Mucosa of stomach (tissue), 1 donor: ENCODE measurements around the gene EFNA5.

Source experiments
- H3K27me3 ChIP-seq: one replicate; pipeline ENCODE4 v1.7.0; 2013; ENCODE audit warnings: mild to moderate bottlenecking, low read length; ENCODE audit not compliant: control insufficient read depth, insufficient read depth
- H3K36me3 ChIP-seq: one replicate; pipeline ENCODE4 v1.7.0; 2013; ENCODE audit warnings: low read length; ENCODE audit not compliant: control insufficient read depth, insufficient read depth
- H3K4me1 ChIP-seq: one replicate; pipeline ENCODE4 v1.7.0; 2013; ENCODE audit warnings: mild to moderate bottlenecking, low read length; ENCODE audit not compliant: control insufficient read depth, insufficient read depth
- H3K4me3 ChIP-seq: one replicate; pipeline ENCODE4 v1.7.0; 2013; ENCODE audit warnings: low read length
- H3K9ac ChIP-seq: one replicate; pipeline ENCODE4 v1.7.0; 2013; ENCODE audit warnings: mild to moderate bottlenecking, low read length, moderate library complexity
- H3K9me3 ChIP-seq: one replicate; pipeline ENCODE4 v1.7.0; 2013; ENCODE audit warnings: mild to moderate bottlenecking, low read length, moderate library complexity; ENCODE audit not compliant: control insufficient read depth
- donor health status: Pancreatic carcinoma.

The EFNA5 gene

GRCh38 chr5:107607196-107607595, 63.5 kb downstream of the EFNA5 start:
- H3K9ac ChIP-seq = no peak overlapping the region
- H3K4me3 ChIP-seq = no peak overlapping the region
- no peaks in the 10 kb centered on the region for H3K36me3 ChIP-seq
- H3K9me3 ChIP-seq = no peaks in the 10 kb centered on the region
- H3K27me3 ChIP-seq = no peaks in the 10 kb centered on the region
- peaks cover 14% of the 10 kb centered on the region for H3K4me1 ChIP-seq

GRCh38 chr5:107605596-107606125, 65.1 kb downstream of the EFNA5 start:
- no peak overlapping the region for H3K4me3 ChIP-seq

GRCh38 chr5:107604990-107605389, 65.7 kb downstream of the EFNA5 start:
- peaks cover 14% of the 10 kb centered on the region for H3K4me1 ChIP-seq
- H3K9ac ChIP-seq = no peak overlapping the region
- no peaks in the 10 kb centered on the region for H3K9me3 ChIP-seq
- H3K4me3 ChIP-seq = no peak overlapping the region
- H3K27me3 ChIP-seq = no peaks in the 10 kb centered on the region
- H3K36me3 ChIP-seq = no peaks in the 10 kb centered on the region

More at GRCh38 chr5:107605596-107606125, 65.1 kb downstream of the EFNA5 start:
- Histone ChIP-seq H3K9me3 (no peaks in the 10 kb centered on the region), H3K9ac (no peak overlapping the region), H3K27me3 (no peaks in the 10 kb centered on the region), H3K36me3 (no peaks in the 10 kb centered on the region), H3K4me1 (peaks cover 14% of the 10 kb centered on the region)

- H3K4me3 ChIP-seq = no peak overlapping the region
- H3K36me3 ChIP-seq = no peaks in the 10 kb centered on the region
- H3K9me3 ChIP-seq = no peaks in the 10 kb centered on the region
- no peak overlapping the region for H3K9ac ChIP-seq
- no peaks in the 10 kb centered on the region for H3K27me3 ChIP-seq
- peaks cover 14% of the 10 kb centered on the region for H3K4me1 ChIP-seq
These were observed 66.4 kb downstream of the EFNA5 start for GRCh38 chr5:107604146-107604910.

GRCh38 chr5:107603349-107603748, 67.4 kb downstream of the EFNA5 start:
- Histone ChIP-seq H3K27me3 (no peaks in the 10 kb centered on the region), H3K4me3 (no peak overlapping the region), H3K9me3 (no peaks in the 10 kb centered on the region), H3K9ac (no peak overlapping the region), H3K4me1 (peaks cover 14% of the 10 kb centered on the region), H3K36me3 (no peaks in the 10 kb centered on the region)

GRCh38 chr5:107602896-107603295, 67.8 kb downstream of the EFNA5 start:
- H3K36me3 ChIP-seq = no peaks in the 10 kb centered on the region
- H3K27me3 ChIP-seq = no peaks in the 10 kb centered on the region
- H3K9me3 ChIP-seq = no peaks in the 10 kb centered on the region
- no peak overlapping the region for H3K9ac ChIP-seq
- peaks cover 12% of the 10 kb centered on the region for H3K4me1 ChIP-seq
- H3K4me3 ChIP-seq = no peak overlapping the region

GRCh38 chr5:107601076-107601475, 69.7 kb downstream of the EFNA5 start:
- Histone ChIP-seq H3K9me3 (no peaks in the 10 kb centered on the region), H3K4me3 (no peak overlapping the region)

GRCh38 chr5:107598958-107599357, 71.8 kb downstream of the EFNA5 start:
- H3K4me3 ChIP-seq = no peak overlapping the region
- H3K4me1 ChIP-seq = peaks cover 9% of the 10 kb centered on the region
- H3K36me3 ChIP-seq = no peaks in the 10 kb centered on the region
- H3K9me3 ChIP-seq = no peaks in the 10 kb centered on the region
- H3K27me3 ChIP-seq = no peaks in the 10 kb centered on the region
- H3K9ac ChIP-seq = no peak overlapping the region

More at GRCh38 chr5:107601076-107601475, 69.7 kb downstream of the EFNA5 start:
- Histone ChIP-seq H3K27me3 (no peaks in the 10 kb centered on the region), H3K4me1 (peaks cover 8% of the 10 kb centered on the region), H3K36me3 (no peaks in the 10 kb centered on the region), H3K9ac (no peak overlapping the region)

GRCh38 chr5:107597803-107598202, 72.9 kb downstream of the EFNA5 start:
- H3K4me1 ChIP-seq = peaks cover 9% of the 10 kb centered on the region

GRCh38 chr5:107597247-107597646, 73.5 kb downstream of the EFNA5 start:
- H3K9ac ChIP-seq = no peak overlapping the region
- H3K4me1 ChIP-seq = peaks cover 9% of the 10 kb centered on the region
- no peaks in the 10 kb centered on the region for H3K9me3 ChIP-seq
- no peaks in the 10 kb centered on the region for H3K27me3 ChIP-seq
- H3K36me3 ChIP-seq = no peaks in the 10 kb centered on the region
- no peak overlapping the region for H3K4me3 ChIP-seq

More at GRCh38 chr5:107597803-107598202, 72.9 kb downstream of the EFNA5 start:
- H3K36me3 ChIP-seq = no peaks in the 10 kb centered on the region
- H3K4me3 ChIP-seq = no peak overlapping the region
- H3K9ac ChIP-seq = no peak overlapping the region
- no peaks in the 10 kb centered on the region for H3K9me3 ChIP-seq
- H3K27me3 ChIP-seq = no peaks in the 10 kb centered on the region

GRCh38 chr5:107594253-107595045, 76.3 kb downstream of the EFNA5 start:
- no peaks in the 10 kb centered on the region for H3K9me3 ChIP-seq
- no peak overlapping the region for H3K9ac ChIP-seq
- no peaks in the 10 kb centered on the region for H3K27me3 ChIP-seq
- no peaks in the 10 kb centered on the region for H3K36me3 ChIP-seq
- H3K4me3 ChIP-seq = no peak overlapping the region
- peaks cover 9% of the 10 kb centered on the region for H3K4me1 ChIP-seq

GRCh38 chr5:107593009-107593408, 77.7 kb downstream of the EFNA5 start:
- Histone ChIP-seq H3K9ac (no peak overlapping the region), H3K4me3 (no peak overlapping the region), H3K27me3 (no peaks in the 10 kb centered on the region), H3K9me3 (no peaks in the 10 kb centered on the region), H3K4me1 (peaks cover 9% of the 10 kb centered on the region), H3K36me3 (no peaks in the 10 kb centered on the region)
